Endothelial cell (in vitro differentiated cells): Measurements from ENCODE around the gene HLA-F. TPM values are rescaled to one million over a fixed set of nuclear protein-coding genes. Genes with fewer than 3 reads are reported as not detected.

ENCODE experiments used
- DNase-seq: peaks from one replicate; pipeline ENCODE4 v3.0.0; 2021; ENCODE audit warnings: low spot score
- H3K27ac Mint-ChIP-seq: one replicate; pipeline ENCODE4 v1.8.0; 2021; ENCODE audit warnings: mixed read lengths, inconsistent platforms; ENCODE audit not compliant: unreplicated experiment
- H3K27me3 Mint-ChIP-seq: one replicate; pipeline ENCODE4 v1.8.0; 2021; ENCODE audit warnings: mild to moderate bottlenecking, moderate library complexity, mixed read lengths, inconsistent platforms; ENCODE audit not compliant: unreplicated experiment
- H3K36me3 Mint-ChIP-seq: one replicate; pipeline ENCODE4 v1.8.0; 2021; ENCODE audit warnings: mild to moderate bottlenecking, low read depth, mixed read lengths, inconsistent platforms; ENCODE audit not compliant: unreplicated experiment
- H3K4me1 Mint-ChIP-seq: one replicate; pipeline ENCODE4 v1.8.0; 2021; ENCODE audit warnings: mild to moderate bottlenecking, mixed read lengths, inconsistent platforms; ENCODE audit not compliant: unreplicated experiment
- H3K4me3 Mint-ChIP-seq: one replicate; pipeline ENCODE4 v1.8.0; 2021; ENCODE audit warnings: mild to moderate bottlenecking, mixed read lengths, inconsistent platforms; ENCODE audit not compliant: unreplicated experiment
- H3K9me3 Mint-ChIP-seq: one replicate; pipeline ENCODE4 v1.8.0; 2021; ENCODE audit warnings: mixed read lengths, inconsistent platforms; ENCODE audit not compliant: unreplicated experiment
- CTCF ChIP-seq: fragments of 200-600 bp; sonication (generic); IDR thresholded peaks from one replicate; pipeline ENCODE4 v1.5.0; 2021; ENCODE audit warnings: antibody characterized with exemption; ENCODE audit not compliant: unreplicated experiment
- long read RNA-seq: library from polyadenylated mRNA; unstranded; transcript quantifications from one replicate; pipeline ENCODE4 v2.0.0, GENCODE V29; 2020; ENCODE audit not compliant: unreplicated experiment
- total RNA-seq: library from RNA; stranded (reverse); fragmentation: NEBNext Ultra II Directional; extraction: Animal tissue kit (Norgen Biotek cat#: 25700); gene quantifications from one replicate; pipeline ENCODE4 v1.2.1, GENCODE V29; 2021; ENCODE audit not compliant: unreplicated experiment

The HLA-F gene
- 5.1 TPM for total RNA-seq
- long read RNA-seq, partial matches to known transcripts: 0 of 2 reads
- long read RNA-seq, other reads (novel, unspliced or antisense): 0 of 2 reads

DNA sequence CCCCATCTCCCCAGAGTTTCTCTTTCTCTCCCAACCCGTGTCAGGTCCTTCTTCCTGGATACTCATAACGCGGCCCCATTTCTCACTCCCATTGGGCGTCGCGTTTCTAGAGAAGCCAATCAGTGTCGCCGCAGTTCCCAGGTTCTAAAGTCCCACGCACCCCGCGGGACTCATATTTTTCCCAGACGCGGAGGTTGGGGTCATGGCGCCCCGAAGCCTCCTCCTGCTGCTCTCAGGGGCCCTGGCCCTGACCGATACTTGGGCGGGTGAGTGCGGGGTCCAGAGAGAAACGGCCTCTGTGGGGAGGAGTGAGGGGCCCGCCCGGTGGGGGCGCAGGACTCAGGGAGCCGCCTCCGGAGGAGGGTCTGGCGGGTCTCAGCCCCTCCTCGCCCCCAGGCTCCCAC, at the start of gene HLA-F:
Gene HLA-F (plus strand): TSS at position 173 of the 404 bp plus-strand sequence. CDS start 30 bp downstream, at position 203.
- Mint-ChIP-seq H3K36me3 (no peaks in the 10 kb centered on the region), H3K9me3 (no peaks in the 10 kb centered on the region), H3K4me3 (peak within 1 kb of the TSS; percentile 81), H3K27ac (no peak within 1 kb of the TSS), H3K4me1 (no peaks in the 10 kb centered on the region), H3K27me3 (peaks cover 10% of the 10 kb centered on the region)
- DNase-seq: peak; percentile 48
- TF ChIP-seq CTCF: no peak

DNA sequence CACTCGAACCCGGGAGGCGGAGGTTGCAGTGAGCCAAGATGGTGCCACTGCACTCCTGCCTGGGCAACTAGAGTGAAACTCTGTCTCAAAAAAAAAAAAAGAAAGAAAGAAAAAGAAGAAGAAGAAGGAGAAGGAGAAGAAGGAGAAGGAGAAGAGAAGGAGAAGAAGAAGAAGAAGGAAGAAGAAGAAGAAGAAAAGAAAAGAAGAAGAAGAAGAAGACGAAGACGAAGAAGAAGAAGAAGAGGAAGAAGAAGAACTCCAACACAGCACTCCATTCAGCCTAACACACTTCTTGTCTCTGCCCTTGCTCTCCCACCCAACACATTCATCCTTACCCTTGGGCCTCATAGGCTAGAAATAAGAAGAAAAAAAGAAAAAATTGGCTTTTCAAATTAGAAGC, 49.2 kb upstream of the HLA-F start:
- TF ChIP-seq CTCF: no peak
- no peak for DNase-seq
- no peak overlapping the region for H3K27ac Mint-ChIP-seq
- H3K27me3 Mint-ChIP-seq: peaks cover 6% of the 10 kb centered on the region
- H3K36me3 Mint-ChIP-seq: peaks cover 6% of the 10 kb centered on the region
- no peaks in the 10 kb centered on the region for H3K9me3 Mint-ChIP-seq
- H3K4me3 Mint-ChIP-seq: no peak overlapping the region
- peaks cover 23% of the 10 kb centered on the region for H3K4me1 Mint-ChIP-seq

- Mint-ChIP-seq H3K4me3 (no peak overlapping the region), H3K9me3 (no peaks in the 10 kb centered on the region), H3K27ac (no peak overlapping the region), H3K27me3 (peaks cover 6% of the 10 kb centered on the region), H3K36me3 (peaks cover 6% of the 10 kb centered on the region), H3K4me1 (peaks cover 29% of the 10 kb centered on the region)
- no peak for TF ChIP-seq CTCF
- DNase-seq: no peak
Measured at GRCh38 chr6:29675561-29675960, 47.7 kb upstream of the HLA-F start.

- H3K27me3 Mint-ChIP-seq: peaks cover 6% of the 10 kb centered on the region
- H3K36me3 Mint-ChIP-seq: peaks cover 6% of the 10 kb centered on the region
- no peak overlapping the region for H3K4me3 Mint-ChIP-seq
- DNase-seq: no peak
- peaks cover 29% of the 10 kb centered on the region for H3K4me1 Mint-ChIP-seq
- TF ChIP-seq CTCF: no peak
- no peaks in the 10 kb centered on the region for H3K9me3 Mint-ChIP-seq
- peak overlapping the region; percentile 96 for H3K27ac Mint-ChIP-seq
Measured at GRCh38 chr6:29676981-29677601, 46.1 kb upstream of the HLA-F start.

DNA sequence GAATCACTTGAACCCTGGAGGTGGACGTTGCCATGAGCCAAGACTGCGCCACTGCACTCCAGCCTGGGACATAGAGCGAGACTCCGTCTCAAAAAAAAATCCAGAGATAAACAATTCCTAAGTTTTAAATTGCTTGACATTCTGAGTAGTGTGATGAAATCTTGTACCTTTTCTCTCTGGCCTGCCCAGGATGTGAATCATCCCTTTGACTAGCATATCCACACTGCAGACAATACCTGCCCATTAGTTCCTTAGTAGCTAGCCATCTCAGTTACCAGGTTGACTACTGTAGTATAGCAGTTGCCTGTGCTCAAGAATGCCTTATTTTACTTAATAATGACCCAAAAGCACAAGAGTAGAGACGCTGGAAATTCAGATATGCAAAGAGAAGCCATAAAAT, 45.1 kb upstream of the HLA-F start:
- peaks cover 6% of the 10 kb centered on the region for H3K27me3 Mint-ChIP-seq
- H3K9me3 Mint-ChIP-seq: no peaks in the 10 kb centered on the region
- H3K36me3 Mint-ChIP-seq: peaks cover 6% of the 10 kb centered on the region
- no peak overlapping the region for H3K4me3 Mint-ChIP-seq
- no peak for DNase-seq
- H3K4me1 Mint-ChIP-seq: peaks cover 29% of the 10 kb centered on the region
- TF ChIP-seq CTCF: no peak
- H3K27ac Mint-ChIP-seq: no peak overlapping the region
